DLD1 (cell line): ENCODE data around the gene INHA.

ENCODE experiments used
- in situ Hi-C: cut with HindIII; loops from 2 replicates; pipeline ENCODE4 v1.10.0; 2017; ENCODE audit warnings: low sequenced_read_pairs

INHA gene

GRCh38 chr2:219557791-219558785, 14.0 kb upstream of the INHA start:
- in situ Hi-C loops: no loop called here

- in situ Hi-C loops: no loop called here
These were observed 12.8 kb upstream of the INHA start for GRCh38 chr2:219559156-219559915.

- in situ Hi-C loops: no loop called here
These were observed 11.8 kb upstream of the INHA start for GRCh38 chr2:219560037-219560892.

GRCh38 chr2:219560893-219561178, 11.3 kb upstream of the INHA start:
- in situ Hi-C loops: no loop called here

GRCh38 chr2:219561179-219562048, 10.7 kb upstream of the INHA start:
- in situ Hi-C loops: no loop called here

GRCh38 chr2:219562049-219563020, 9.8 kb upstream of the INHA start:
- in situ Hi-C loops: no loop called here

GRCh38 chr2:219563271-219563928, 8.7 kb upstream of the INHA start:
- in situ Hi-C loops: no loop called here

GRCh38 chr2:219565130-219566080, 6.7 kb upstream of the INHA start:
- in situ Hi-C loops: no loop called here

GRCh38 chr2:219566640-219567039, 5.5 kb upstream of the INHA start:
- in situ Hi-C loops: no loop called here

- in situ Hi-C loops: no loop called here
These were observed 5.0 kb upstream of the INHA start for GRCh38 chr2:219567131-219567530.

GRCh38 chr2:219567791-219568361, 4.2 kb upstream of the INHA start:
- in situ Hi-C loops: no loop called here

GRCh38 chr2:219569041-219569440, 3.1 kb upstream of the INHA start:
- in situ Hi-C loops: no loop called here

- in situ Hi-C loops: no loop called here
These were observed 2.5 kb upstream of the INHA start for GRCh38 chr2:219569635-219570034.

- in situ Hi-C loops: no loop called here
These were observed 1.8 kb upstream of the INHA start for GRCh38 chr2:219570194-219570923.

GRCh38 chr2:219570924-219571310, 1.2 kb upstream of the INHA start:
- in situ Hi-C loops: no loop called here
